ENCODE data around the gene USF2. TPM values are rescaled to one million over a fixed set of nuclear protein-coding genes. Genes with fewer than 3 reads are reported as not detected.

The USF2 gene
- total and polyA plus RNA-seq, 10 of the 15 experiments (the other 5 are each of a cell fraction or from before 2014, with no cell fraction given) = 0.56 to 157 (median 65.5) TPM

GRCh38 chr19:35301961-35302360, 33.2 kb downstream of the USF2 start (continued):
- TF ChIP-seq SIX5 (IDR thresholded peaks at IDR 0.05; ENCODE audit: low read depth, low read length, severe bottlenecking) (no peak), E4F1 (IDR thresholded peaks at IDR 0.05; ENCODE audit: borderline replicate concordance, partially characterized antibody) (no peak), TCF3 (IDR thresholded peaks at IDR 0.05; ENCODE audit: borderline replicate concordance, insufficient read depth, low read depth, low read length) (no peak)

GRCh38 chr19:35302446-35302845, 33.7 kb downstream of the USF2 start:
- H3K9ac ChIP-seq (ENCODE audit: control insufficient read depth, insufficient read depth, low read length) = no peak overlapping the region
- H3K27ac ChIP-seq (ENCODE audit: control insufficient read depth, insufficient read depth) = no peak overlapping the region
- BruUV-seq (replicated peaks) = no TSS peak
- H3K36me3 ChIP-seq (ENCODE audit: control insufficient read depth in 2 of 2, insufficient read depth in 2 of 2, low read length in 1 of 2) = no peaks in the 10 kb centered on the region
- intact Hi-C loops (cut with micrococcal nuclease; ENCODE audit: unreplicated experiment) (no loop called here), in situ Hi-C loops (cut with MboI) (no loop called here)
- SMC1A ChIA-PET (ENCODE audit: uncharacterized antibody, unreplicated experiment) = no interaction called here
- DNase-seq (ENCODE audit: low read depth, low spot score) = no peak
- RAD21 ChIA-PET (ENCODE audit: unreplicated experiment) = no interaction called here
- ATAC-seq = no peak
- no peaks in the 10 kb centered on the region for H3K27me3 ChIP-seq (replicated peaks in 1 of 2; ENCODE audit: control insufficient read depth in 2 of 2, insufficient read depth in 2 of 2, low read length in 1 of 2)
- no peak for FAIRE-seq
- 73% methylated on average over 16 of the region's 16 CpGs for WGBS (ENCODE audit: insufficient coverage, insufficient replicate concordance, low lambda C conversion rate, missing lambda C conversion rate)
- CTCF ChIA-PET = no interaction called here
- no peaks in the 10 kb centered on the region for H3K79me2 ChIP-seq (ENCODE audit: control insufficient read depth, insufficient read depth, low read length)
- H2AFZ ChIP-seq (ENCODE audit: control insufficient read depth, low read depth, low read length) = no peak overlapping the region
- no peaks in the 10 kb centered on the region for H3K9me3 ChIP-seq (replicated peaks; ENCODE audit: control insufficient read depth, insufficient read depth, low read length)
- POLR2A ChIA-PET = interaction anchor here (0.7 kb wide), 1 partner anchor 169 kb away, joined by 3 read pairs; no protein-coding TSS in a partner anchor
- H3K4me3 ChIP-seq = no peak overlapping the region
- H3K4me1 ChIP-seq (ENCODE audit: control insufficient read depth, insufficient read depth, low read length) = peaks cover 6% of the 10 kb centered on the region
- no peaks in the 10 kb centered on the region for H4K20me1 ChIP-seq (ENCODE audit: control insufficient read depth, insufficient read depth)
- TF ChIP-seq SRF (IDR thresholded peaks at IDR 0.05; ENCODE audit: low read depth in 2 of 2, low read length in 2 of 2) = no peak
- TF ChIP-seq NR2C1 (IDR thresholded peaks at IDR 0.05) = no peak
- no peak for TF ChIP-seq SREBF1 (IDR thresholded peaks at IDR 0.05; ENCODE audit: low read length)
- no peak for TF ChIP-seq ZNF274 (IDR thresholded peaks at IDR 0.05; ENCODE audit: insufficient read depth, insufficient read length)
- TF ChIP-seq SP1 (IDR thresholded peaks at IDR 0.05; ENCODE audit: low read depth, low read length) = no peak
- TF ChIP-seq YY1 (IDR thresholded peaks at IDR 0.05; ENCODE audit: low read depth, low read length) = no peak
- no peak for TF ChIP-seq TCF7 (IDR thresholded peaks at IDR 0.05; ENCODE audit: borderline replicate concordance)
- TF ChIP-seq MTA3 (IDR thresholded peaks at IDR 0.05; ENCODE audit: borderline replicate concordance, low read length) = no peak
- no peak for TF ChIP-seq ZZZ3 (IDR thresholded peaks at IDR 0.05; ENCODE audit: control insufficient read depth, insufficient read length, low read depth)
- no peak for TF ChIP-seq CUX1 (IDR thresholded peaks at IDR 0.05; ENCODE audit: insufficient replicate concordance, low read depth, low read length)
- no peak for TF ChIP-seq ZBTB33 (IDR thresholded peaks at IDR 0.05)
- no peak overlapping the region for H3K4me2 ChIP-seq (ENCODE audit: control insufficient read depth, insufficient read depth)
